ENCODE results near the gene UGT1A7.

DNA sequence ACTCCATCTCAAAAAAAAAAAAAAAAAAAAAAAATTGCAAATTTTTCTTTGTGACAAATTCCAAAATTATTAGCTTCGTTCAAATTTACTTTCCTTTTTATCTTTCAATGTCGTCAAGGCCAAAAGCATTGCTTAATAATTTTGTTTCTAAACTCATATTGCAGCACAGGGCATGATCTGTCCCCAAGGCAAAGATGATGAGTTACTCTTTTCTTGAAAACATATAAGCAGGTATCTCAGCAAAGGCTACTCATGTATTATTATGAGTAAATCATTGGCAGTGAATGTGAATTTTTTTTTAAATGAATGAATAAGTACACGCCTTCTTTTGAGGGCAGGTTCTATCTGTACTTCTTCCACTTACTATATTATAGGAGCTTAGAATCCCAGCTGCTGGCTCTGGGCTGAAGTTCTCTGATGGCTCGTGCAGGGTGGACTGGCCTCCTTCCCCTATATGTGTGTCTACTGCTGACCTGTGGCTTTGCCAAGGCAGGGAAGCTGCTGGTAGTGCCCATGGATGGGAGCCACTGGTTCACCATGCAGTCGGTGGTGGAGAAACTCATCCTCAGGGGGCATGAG is at the start of gene UGT1A7:
- TF ChIP-seq SPI1 (IDR thresholded peaks at IDR 0.05; ENCODE audit: borderline replicate concordance, low read depth, low read length) (no peak), TAF15 (IDR thresholded peaks at IDR 0.05; ENCODE audit: low read depth, low read length) (no peak), NBN (IDR thresholded peaks at IDR 0.05; ENCODE audit: low read depth) (no peak), FOXJ3 (CRISPR knock-in tag; IDR thresholded peaks at IDR 0.05) (no peak), TAL1 (IDR thresholded peaks at IDR 0.05) (no peak), GATA2 (CRISPR knock-in tag; IDR thresholded peaks at IDR 0.05) (no peak), SP1 (CRISPR knock-in tag; IDR thresholded peaks at IDR 0.05) (no peak)
- TF ChIP-seq, protein P1, sequence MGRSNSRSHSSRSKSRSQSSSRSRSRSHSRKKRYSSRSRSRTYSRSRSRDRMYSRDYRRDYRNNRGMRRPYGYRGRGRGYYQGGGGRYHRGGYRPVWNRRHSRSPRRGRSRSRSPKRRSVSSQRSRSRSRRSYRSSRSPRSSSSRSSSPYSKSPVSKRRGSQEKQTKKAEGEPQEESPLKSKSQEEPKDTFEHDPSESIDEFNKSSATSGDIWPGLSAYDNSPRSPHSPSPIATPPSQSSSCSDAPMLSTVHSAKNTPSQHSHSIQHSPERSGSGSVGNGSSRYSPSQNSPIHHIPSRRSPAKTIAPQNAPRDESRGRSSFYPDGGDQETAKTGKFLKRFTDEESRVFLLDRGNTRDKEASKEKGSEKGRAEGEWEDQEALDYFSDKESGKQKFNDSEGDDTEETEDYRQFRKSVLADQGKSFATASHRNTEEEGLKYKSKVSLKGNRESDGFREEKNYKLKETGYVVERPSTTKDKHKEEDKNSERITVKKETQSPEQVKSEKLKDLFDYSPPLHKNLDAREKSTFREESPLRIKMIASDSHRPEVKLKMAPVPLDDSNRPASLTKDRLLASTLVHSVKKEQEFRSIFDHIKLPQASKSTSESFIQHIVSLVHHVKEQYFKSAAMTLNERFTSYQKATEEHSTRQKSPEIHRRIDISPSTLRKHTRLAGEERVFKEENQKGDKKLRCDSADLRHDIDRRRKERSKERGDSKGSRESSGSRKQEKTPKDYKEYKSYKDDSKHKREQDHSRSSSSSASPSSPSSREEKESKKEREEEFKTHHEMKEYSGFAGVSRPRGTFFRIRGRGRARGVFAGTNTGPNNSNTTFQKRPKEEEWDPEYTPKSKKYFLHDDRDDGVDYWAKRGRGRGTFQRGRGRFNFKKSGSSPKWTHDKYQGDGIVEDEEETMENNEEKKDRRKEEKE (IDR thresholded peaks at IDR 0.05; ENCODE audit: borderline replicate concordance in 1 of 2, control insufficient read depth in 1 of 2, low read depth in 2 of 2, low read length in 1 of 2), result no peak
- TF ChIP-seq, protein P2, sequence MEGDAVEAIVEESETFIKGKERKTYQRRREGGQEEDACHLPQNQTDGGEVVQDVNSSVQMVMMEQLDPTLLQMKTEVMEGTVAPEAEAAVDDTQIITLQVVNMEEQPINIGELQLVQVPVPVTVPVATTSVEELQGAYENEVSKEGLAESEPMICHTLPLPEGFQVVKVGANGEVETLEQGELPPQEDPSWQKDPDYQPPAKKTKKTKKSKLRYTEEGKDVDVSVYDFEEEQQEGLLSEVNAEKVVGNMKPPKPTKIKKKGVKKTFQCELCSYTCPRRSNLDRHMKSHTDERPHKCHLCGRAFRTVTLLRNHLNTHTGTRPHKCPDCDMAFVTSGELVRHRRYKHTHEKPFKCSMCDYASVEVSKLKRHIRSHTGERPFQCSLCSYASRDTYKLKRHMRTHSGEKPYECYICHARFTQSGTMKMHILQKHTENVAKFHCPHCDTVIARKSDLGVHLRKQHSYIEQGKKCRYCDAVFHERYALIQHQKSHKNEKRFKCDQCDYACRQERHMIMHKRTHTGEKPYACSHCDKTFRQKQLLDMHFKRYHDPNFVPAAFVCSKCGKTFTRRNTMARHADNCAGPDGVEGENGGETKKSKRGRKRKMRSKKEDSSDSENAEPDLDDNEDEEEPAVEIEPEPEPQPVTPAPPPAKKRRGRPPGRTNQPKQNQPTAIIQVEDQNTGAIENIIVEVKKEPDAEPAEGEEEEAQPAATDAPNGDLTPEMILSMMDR (IDR thresholded peaks at IDR 0.05 in 2 of 3, conservative IDR thresholded peaks at IDR 0.05 in 1 of 3; ENCODE audit: insufficient read depth in 2 of 3, low read depth in 1 of 3, low read length in 3 of 3), result no peak
- TF ChIP-seq, protein P3, sequence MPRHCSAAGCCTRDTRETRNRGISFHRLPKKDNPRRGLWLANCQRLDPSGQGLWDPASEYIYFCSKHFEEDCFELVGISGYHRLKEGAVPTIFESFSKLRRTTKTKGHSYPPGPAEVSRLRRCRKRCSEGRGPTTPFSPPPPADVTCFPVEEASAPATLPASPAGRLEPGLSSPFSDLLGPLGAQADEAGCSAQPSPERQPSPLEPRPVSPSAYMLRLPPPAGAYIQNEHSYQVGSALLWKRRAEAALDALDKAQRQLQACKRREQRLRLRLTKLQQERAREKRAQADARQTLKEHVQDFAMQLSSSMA (CRISPR knock-in tag; IDR thresholded peaks at IDR 0.05), result no peak
- TF ChIP-seq, protein P4, sequence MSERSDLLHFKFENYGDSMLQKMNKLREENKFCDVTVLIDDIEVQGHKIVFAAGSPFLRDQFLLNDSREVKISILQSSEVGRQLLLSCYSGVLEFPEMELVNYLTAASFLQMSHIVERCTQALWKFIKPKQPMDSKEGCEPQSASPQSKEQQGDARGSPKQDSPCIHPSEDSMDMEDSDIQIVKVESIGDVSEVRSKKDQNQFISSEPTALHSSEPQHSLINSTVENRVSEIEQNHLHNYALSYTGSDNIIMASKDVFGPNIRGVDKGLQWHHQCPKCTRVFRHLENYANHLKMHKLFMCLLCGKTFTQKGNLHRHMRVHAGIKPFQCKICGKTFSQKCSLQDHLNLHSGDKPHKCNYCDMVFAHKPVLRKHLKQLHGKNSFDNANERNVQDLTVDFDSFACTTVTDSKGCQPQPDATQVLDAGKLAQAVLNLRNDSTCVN (CRISPR knock-in tag; IDR thresholded peaks at IDR 0.05), result no peak
